Testis (tissue), 3 donors: ENCODE data around the gene FBN2. TPM values are rescaled to one million over a fixed set of nuclear protein-coding genes. Genes with fewer than 3 reads are reported as not detected.

Source experiments
- DNase-seq: peaks from one replicate; pipeline ENCODE4 v3.0.0-alpha.2; 2019
- H3K27ac ChIP-seq, 2 donors: fragments of 200-600 bp; sonication (generic); one replicate each; pipeline ENCODE4 v1.5.1; 2019
- H3K27me3 ChIP-seq: fragments of 200-600 bp; sonication (generic); one replicate; pipeline ENCODE4 v1.5.1; 2019
- H3K36me3 ChIP-seq: fragments of 200-600 bp; sonication (generic); one replicate; pipeline ENCODE4 v1.5.1; 2017; ENCODE audit warnings: low read depth; ENCODE audit errors: missing control alignments
- H3K4me1 ChIP-seq: fragments of 200-600 bp; sonication (generic); one replicate; pipeline ENCODE4 v1.5.1; 2019
- H3K4me3 ChIP-seq, 2 donors: fragments of 200-600 bp; sonication (generic); one replicate each; pipeline ENCODE4 v1.5.1; 2017 to 2019
- H3K9me3 ChIP-seq: fragments of 200-600 bp; sonication (generic); one replicate; pipeline ENCODE4 v1.5.1; 2017
- POLR2A ChIP-seq: fragments of 450-650 bp; IDR thresholded peaks from one replicate; pipeline ENCODE4 v1.6.1; 2017; ENCODE audit warnings: antibody characterized with exemption, mild to moderate bottlenecking, moderate library complexity
- WGBS, 2 donors: methylation state at CpG; one replicate each; pipeline ENCODE4 v1.1.5; 2018; 5-methylcytosine and 5-hydroxymethylcytosine counted together
- intact Hi-C: fragments of 100-400 bp; cut with DNase I; formaldehyde crosslinking; loops from one replicate; pipeline ENCODE4 v1.15.1; 2023; ENCODE audit warnings: low total_unique reads
- polyA plus RNA-seq: library from polyadenylated mRNA; stranded (reverse); fragments of 350-450 nt; fragmentation: Illumina TruSeq; extraction: RNeasy Lipid Tissue Mini Kit (QIAGEN cat#74804); gene quantifications from one replicate; pipeline ENCODE4 v1.2.3, GENCODE V29; 2014; ENCODE audit warnings: low read depth, low replicate concordance; ENCODE audit not compliant: insufficient read depth
- total RNA-seq, 2 donors: library from RNA; depleted of rRNA; stranded (reverse); fragments of >200 nt; gene quantifications; one replicate each; pipeline ENCODE4 v1.2.3, GENCODE V29; 2016
- TF ChIP-seq, protein P1 (sequence below), 3 experiments: fragments of 450-650 bp in 2 of 3; fragments of 200-600 bp in 1 of 3; sonication (generic) in 1 of 3; IDR thresholded peaks; one replicate each; pipeline ENCODE4 v1.5.1; 2016 to 2019; ENCODE audit warnings: antibody characterized with exemption in 3 of 3, mild to moderate bottlenecking in 2 of 3, moderate library complexity in 1 of 3

The FBN2 gene
- total and polyA plus RNA-seq, 3 donors from 2014 or later: 13.8 to 22.4 (median 17.5) TPM

- H3K36me3 ChIP-seq: no peaks in the 10 kb centered on the region
- no peaks in the 10 kb centered on the region for H3K4me1 ChIP-seq
- peak overlapping the region; percentile 58 to 65 for H3K4me3 ChIP-seq
- TF ChIP-seq, protein P1, sequence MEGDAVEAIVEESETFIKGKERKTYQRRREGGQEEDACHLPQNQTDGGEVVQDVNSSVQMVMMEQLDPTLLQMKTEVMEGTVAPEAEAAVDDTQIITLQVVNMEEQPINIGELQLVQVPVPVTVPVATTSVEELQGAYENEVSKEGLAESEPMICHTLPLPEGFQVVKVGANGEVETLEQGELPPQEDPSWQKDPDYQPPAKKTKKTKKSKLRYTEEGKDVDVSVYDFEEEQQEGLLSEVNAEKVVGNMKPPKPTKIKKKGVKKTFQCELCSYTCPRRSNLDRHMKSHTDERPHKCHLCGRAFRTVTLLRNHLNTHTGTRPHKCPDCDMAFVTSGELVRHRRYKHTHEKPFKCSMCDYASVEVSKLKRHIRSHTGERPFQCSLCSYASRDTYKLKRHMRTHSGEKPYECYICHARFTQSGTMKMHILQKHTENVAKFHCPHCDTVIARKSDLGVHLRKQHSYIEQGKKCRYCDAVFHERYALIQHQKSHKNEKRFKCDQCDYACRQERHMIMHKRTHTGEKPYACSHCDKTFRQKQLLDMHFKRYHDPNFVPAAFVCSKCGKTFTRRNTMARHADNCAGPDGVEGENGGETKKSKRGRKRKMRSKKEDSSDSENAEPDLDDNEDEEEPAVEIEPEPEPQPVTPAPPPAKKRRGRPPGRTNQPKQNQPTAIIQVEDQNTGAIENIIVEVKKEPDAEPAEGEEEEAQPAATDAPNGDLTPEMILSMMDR (IDR thresholded peaks at IDR 0.05): no peak
- no peak for TF ChIP-seq POLR2A
- peak overlapping the region; percentile 45 to 53 for H3K27ac ChIP-seq
- DNase-seq: peak; percentile 30
- no peaks in the 10 kb centered on the region for H3K9me3 ChIP-seq
- 0% methylated on average over 16 to 73 of the region's 75 CpGs for WGBS, 2 donors
- intact Hi-C loops: no loop called here
- no peaks in the 10 kb centered on the region for H3K27me3 ChIP-seq
Measured at GRCh38 chr5:128537221-128537999, 635 bp downstream of the FBN2 start.

DNA sequence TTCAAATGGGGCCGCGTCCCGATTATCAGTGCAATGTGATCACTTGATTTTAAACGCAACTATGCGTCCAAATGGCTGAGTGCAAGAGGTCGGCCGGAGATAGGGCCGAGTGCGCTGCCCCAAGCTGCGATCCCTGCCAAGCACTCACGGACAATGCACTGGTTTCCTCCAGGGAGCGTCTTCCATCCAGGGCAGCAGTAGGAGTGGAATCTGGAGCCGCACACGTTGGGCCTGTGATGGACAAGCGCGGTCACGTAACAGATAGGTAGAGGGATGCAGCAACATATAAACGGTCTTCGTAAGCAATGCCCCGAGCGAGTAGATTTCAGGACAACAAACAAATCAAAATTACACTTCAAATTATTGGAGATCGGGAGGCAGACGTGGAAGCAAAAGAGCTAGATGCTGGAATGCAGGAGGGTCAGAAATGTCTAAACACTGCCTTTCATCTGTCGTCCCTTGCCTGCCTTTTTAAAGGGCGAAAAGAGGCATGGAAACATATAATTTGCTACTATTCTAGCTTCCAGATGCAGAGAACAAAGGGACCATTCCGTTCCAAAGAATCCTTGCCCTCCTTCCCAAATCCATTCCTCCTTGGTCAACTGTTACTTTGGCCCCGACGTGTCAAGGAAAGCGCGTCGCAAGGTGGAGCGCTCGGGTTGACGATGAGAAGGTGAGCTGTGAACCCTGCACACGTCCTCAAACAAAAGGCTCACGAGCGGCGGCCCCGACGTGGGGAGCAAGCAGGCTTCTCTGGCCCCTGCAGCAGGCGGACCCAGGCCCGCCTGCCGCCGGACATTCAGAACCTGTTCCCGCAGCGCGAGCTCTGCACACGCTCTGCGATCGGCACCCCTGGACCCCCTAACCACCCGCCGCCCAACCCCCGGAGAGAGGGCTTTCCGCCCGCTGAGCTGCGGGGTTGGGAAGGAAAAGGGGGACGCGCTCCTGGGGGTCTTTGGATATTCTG is 1.5 kb downstream of the FBN2 start:
- WGBS, 2 donors: 19 to 25% methylated on average over 47 to 52 of the region's 58 CpGs
- H3K4me3 ChIP-seq: peak overlapping the region; percentile 58 to 65
- no peaks in the 10 kb centered on the region for H3K4me1 ChIP-seq
- no peak overlapping the region for H3K27ac ChIP-seq
- H3K27me3 ChIP-seq: no peaks in the 10 kb centered on the region
- TF ChIP-seq POLR2A: no peak
- TF ChIP-seq, protein P1 (IDR thresholded peaks at IDR 0.05): no peak
- DNase-seq: no peak
- H3K9me3 ChIP-seq: no peaks in the 10 kb centered on the region
- H3K36me3 ChIP-seq: no peaks in the 10 kb centered on the region
- intact Hi-C loops: no loop called here

GRCh38 chr5:128535251-128535650 is 2.8 kb downstream of the FBN2 start:
- Histone ChIP-seq H3K27me3 (no peaks in the 10 kb centered on the region), H3K9me3 (no peaks in the 10 kb centered on the region), H3K36me3 (no peaks in the 10 kb centered on the region), H3K27ac (no peak overlapping the region), H3K4me1 (no peaks in the 10 kb centered on the region), H3K4me3 (no peak overlapping the region)
- no peak for TF ChIP-seq POLR2A
- TF ChIP-seq, protein P1 (IDR thresholded peaks at IDR 0.05): no peak
- WGBS, 2 donors: 69 to 74% methylated on average over 1 of the region's 1 CpG
- no peak for DNase-seq
- intact Hi-C loops: no loop called here

DNA sequence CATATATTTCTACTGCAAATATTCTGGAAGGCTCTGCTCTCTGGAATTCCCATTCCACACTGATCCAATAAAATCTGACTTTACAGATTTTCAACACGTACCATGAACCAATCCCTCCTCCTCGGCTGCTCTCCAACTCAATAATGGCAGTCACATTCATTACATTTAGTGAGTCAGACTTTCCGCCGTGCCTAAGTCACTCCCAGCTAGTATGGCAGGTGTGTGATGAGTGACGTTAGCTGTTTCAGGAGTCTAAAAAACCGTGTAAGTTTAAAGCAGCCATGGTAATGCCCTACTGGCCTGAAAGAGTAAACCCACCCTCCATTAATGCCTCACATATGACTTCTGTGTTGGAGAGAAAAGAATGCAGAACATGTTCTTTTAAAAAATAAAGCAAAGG is 3.3 kb downstream of the FBN2 start:
- TF ChIP-seq, protein P1 (IDR thresholded peaks at IDR 0.05): no peak
- TF ChIP-seq POLR2A: no peak
- 82 to 83% methylated on average over 6 of the region's 6 CpGs for WGBS, 2 donors
- Histone ChIP-seq H3K27ac (no peak overlapping the region), H3K9me3 (no peaks in the 10 kb centered on the region), H3K27me3 (no peaks in the 10 kb centered on the region), H3K36me3 (no peaks in the 10 kb centered on the region), H3K4me3 (no peak overlapping the region), H3K4me1 (no peaks in the 10 kb centered on the region)
- intact Hi-C loops: no loop called here
- DNase-seq: no peak
